OCI-LY1 (cell line): ENCODE data around the gene SIRPB2.

Experiments used
- H2AFZ ChIP-seq: fragments of 200-600 bp; sonication (generic), shearing (Covaris generic); 2 replicates; pipeline ENCODE4 v1.6.0; 2014; ENCODE audit warnings: antibody characterized with exemption, mild to moderate bottlenecking, low read length
- H3F3A ChIP-seq: fragments of 200-600 bp; sonication (generic), shearing (Covaris generic); 2 replicates; pipeline ENCODE4 v1.6.0; 2014; ENCODE audit warnings: mild to moderate bottlenecking, antibody characterized with exemption, low read length, moderate library complexity; ENCODE audit not compliant: insufficient read depth
- H3K27ac ChIP-seq: fragments of 200-600 bp; sonication (generic); 2 replicates; pipeline ENCODE4 v1.5.1; 2014; ENCODE audit warnings: low read length, mixed run types, mild to moderate bottlenecking, low read depth; ENCODE audit not compliant: poor library complexity, severe bottlenecking
- H3K27me3 ChIP-seq: fragments of 200-600 bp; sonication (generic); 2 replicates; pipeline ENCODE4 v1.6.0; 2014; ENCODE audit warnings: antibody characterized with exemption, mild to moderate bottlenecking, low read length, moderate library complexity; ENCODE audit not compliant: insufficient read depth
- H3K36me3 ChIP-seq: fragments of 200-600 bp; sonication (generic); 2 replicates; pipeline ENCODE4 v1.6.1; 2014; ENCODE audit warnings: mild to moderate bottlenecking, antibody characterized with exemption, low read length, moderate library complexity, mixed read lengths; ENCODE audit not compliant: insufficient read depth
- H3K4me1 ChIP-seq: fragments of 200-600 bp; sonication (generic); 2 replicates; pipeline ENCODE4 v1.5.1; 2014; ENCODE audit warnings: mild to moderate bottlenecking, low read length, moderate library complexity; ENCODE audit not compliant: insufficient read depth, severe bottlenecking
- H3K4me2 ChIP-seq: fragments of 200-600 bp; sonication (generic), shearing (Covaris generic); 2 replicates; pipeline ENCODE4 v1.6.1; 2014; ENCODE audit warnings: low read length
- H3K4me3 ChIP-seq: fragments of 200-600 bp; sonication (generic); 2 replicates; pipeline ENCODE4 v1.5.1; 2014; ENCODE audit warnings: low read length, low read depth, mild to moderate bottlenecking, mixed read lengths; ENCODE audit not compliant: poor library complexity, severe bottlenecking
- H3K79me2 ChIP-seq: fragments of 200-600 bp; shearing (Covaris generic); 2 replicates; pipeline ENCODE4 v1.6.1; 2016; ENCODE audit warnings: mixed run types, low read length, mixed read lengths; ENCODE audit not compliant: insufficient read depth
- H3K9ac ChIP-seq: fragments of 200-600 bp; sonication (generic), shearing (Covaris generic); 2 replicates; pipeline ENCODE4 v1.6.1; 2014; ENCODE audit warnings: mild to moderate bottlenecking, low read length, mixed read lengths
- H3K9me2 ChIP-seq: fragments of 200-600 bp; sonication (generic), shearing (Covaris generic); 2 replicates; pipeline ENCODE4 v1.6.1; 2014; ENCODE audit warnings: low read depth, mild to moderate bottlenecking, low read length, mixed read lengths
- H3K9me3 ChIP-seq: fragments of 200-600 bp; shearing (Covaris generic); 2 replicates; pipeline ENCODE4 v1.6.1; 2014; ENCODE audit warnings: low read length, mixed read lengths
- H4K20me1 ChIP-seq: fragments of 200-600 bp; sonication (generic), shearing (Covaris generic); 2 replicates; pipeline ENCODE4 v1.6.0; 2016; ENCODE audit warnings: mild to moderate bottlenecking, low read length; ENCODE audit not compliant: insufficient read depth
- CTCF ChIP-seq: fragments of 200-600 bp; sonication (generic), shearing (Covaris generic); IDR thresholded peaks from 2 replicates; pipeline ENCODE4 v1.5.1; 2017; ENCODE audit warnings: mild to moderate bottlenecking, antibody characterized with exemption, low read length, moderate library complexity, mixed read lengths
- EZH2 ChIP-seq: fragments of 200-600 bp; sonication (generic), shearing (Covaris generic); IDR thresholded peaks from 2 replicates; pipeline ENCODE4 v1.8.0; 2017; ENCODE audit warnings: borderline replicate concordance, mixed run types, mild to moderate bottlenecking, antibody characterized with exemption, low read length, moderate library complexity, mixed read lengths

The SIRPB2 gene

GRCh38 chr20:1471242-1471641 is 20.0 kb downstream of the SIRPB2 start:
- Histone ChIP-seq H3K4me1 (peaks cover 10% of the 10 kb centered on the region), H3K4me3 (no peak overlapping the region), H3K27ac (no peak overlapping the region), H2AFZ (no peak overlapping the region), H3F3A (no peaks in the 10 kb centered on the region), H3K79me2 (no peaks in the 10 kb centered on the region), H3K9me3 (no peaks in the 10 kb centered on the region), H3K9me2 (no peaks in the 10 kb centered on the region), H3K36me3 (no peaks in the 10 kb centered on the region), H3K9ac (no peak overlapping the region), H4K20me1 (no peaks in the 10 kb centered on the region), H3K27me3 (peaks cover 3% of the 10 kb centered on the region; the same call in 1 of the 2 replicates), H3K4me2 (no peak overlapping the region)
- no peak for TF ChIP-seq CTCF
- no peak for TF ChIP-seq EZH2

- peaks cover 11% of the 10 kb centered on the region for H3K79me2 ChIP-seq
- H3K9me2 ChIP-seq = no peaks in the 10 kb centered on the region
- no peak overlapping the region for H3K4me2 ChIP-seq
- H3K36me3 ChIP-seq = peaks cover under 1% of the 10 kb centered on the region; the same call in 1 of the 2 replicates
- no peaks in the 10 kb centered on the region for H3K9me3 ChIP-seq
- H3K9ac ChIP-seq = no peak overlapping the region
- H3K4me1 ChIP-seq = peaks cover 21% of the 10 kb centered on the region
- no peak for TF ChIP-seq EZH2
- peak; percentile 78 for TF ChIP-seq CTCF
- H3K27ac ChIP-seq = no peak overlapping the region
- no peaks in the 10 kb centered on the region for H4K20me1 ChIP-seq
- 0 out of 2 replicates have a peak, but pooled peaks cover 3% of the 10 kb centered on the region for H3K27me3 ChIP-seq
- no peak overlapping the region for H3K4me3 ChIP-seq
- H2AFZ ChIP-seq = no peak overlapping the region
- H3F3A ChIP-seq = no peaks in the 10 kb centered on the region
Observed at GRCh38 chr20:1469925-1470571, 21.2 kb downstream of the SIRPB2 start.

- H3K79me2 ChIP-seq = peaks cover 18% of the 10 kb centered on the region
- no peaks in the 10 kb centered on the region for H3K9me3 ChIP-seq
- no peaks in the 10 kb centered on the region for H3K9me2 ChIP-seq
- 0 out of 2 replicates have a peak, but pooled peaks cover 3% of the 10 kb centered on the region for H3K27me3 ChIP-seq
- peaks cover 27% of the 10 kb centered on the region for H3K4me1 ChIP-seq
- no peak overlapping the region for H3K4me3 ChIP-seq
- no peaks in the 10 kb centered on the region for H3F3A ChIP-seq
- H3K36me3 ChIP-seq = peaks cover 7% of the 10 kb centered on the region; the same call in 1 of the 2 replicates
- no peaks in the 10 kb centered on the region for H4K20me1 ChIP-seq
- H2AFZ ChIP-seq = no peak overlapping the region
- no peak for TF ChIP-seq EZH2
- TF ChIP-seq CTCF = no peak
- no peak overlapping the region for H3K4me2 ChIP-seq
- no peak overlapping the region for H3K9ac ChIP-seq
- H3K27ac ChIP-seq = no peak overlapping the region
Observed at GRCh38 chr20:1469306-1469905, 21.8 kb downstream of the SIRPB2 start.
